Skeletal muscle satellite cell (primary cell): ENCODE data around the gene SMIM44.

ENCODE experiments used
- H3K27me3 ChIP-seq: 2 replicates; pipeline ENCODE4 v1.7.0; 2013; ENCODE audit warnings: low read length; ENCODE audit not compliant: control insufficient read depth, insufficient read depth
- H3K36me3 ChIP-seq: 2 replicates; pipeline ENCODE4 v1.7.0; 2013; ENCODE audit warnings: mild to moderate bottlenecking, control low read depth, low read length; ENCODE audit not compliant: insufficient read depth
- H3K4me1 ChIP-seq: 2 replicates; pipeline ENCODE4 v1.7.0; 2013; ENCODE audit warnings: low read length; ENCODE audit not compliant: control insufficient read depth, insufficient read depth
- H3K4me2 ChIP-seq: 2 replicates; pipeline ENCODE4 v1.7.0; 2013; ENCODE audit warnings: mild to moderate bottlenecking, low read length
- H3K4me3 ChIP-seq: 2 replicates; pipeline ENCODE4 v1.7.0; 2013; ENCODE audit warnings: low read length
- H3K9ac ChIP-seq: 2 replicates; pipeline ENCODE4 v1.7.0; 2013; ENCODE audit warnings: mild to moderate bottlenecking, low read depth, low read length, moderate library complexity
- H3K9me3 ChIP-seq: replicated peaks from 2 replicates; pipeline ENCODE4 v1.7.0; 2013; ENCODE audit warnings: mild to moderate bottlenecking, control low read depth, low read length

Gene SMIM44

DNA sequence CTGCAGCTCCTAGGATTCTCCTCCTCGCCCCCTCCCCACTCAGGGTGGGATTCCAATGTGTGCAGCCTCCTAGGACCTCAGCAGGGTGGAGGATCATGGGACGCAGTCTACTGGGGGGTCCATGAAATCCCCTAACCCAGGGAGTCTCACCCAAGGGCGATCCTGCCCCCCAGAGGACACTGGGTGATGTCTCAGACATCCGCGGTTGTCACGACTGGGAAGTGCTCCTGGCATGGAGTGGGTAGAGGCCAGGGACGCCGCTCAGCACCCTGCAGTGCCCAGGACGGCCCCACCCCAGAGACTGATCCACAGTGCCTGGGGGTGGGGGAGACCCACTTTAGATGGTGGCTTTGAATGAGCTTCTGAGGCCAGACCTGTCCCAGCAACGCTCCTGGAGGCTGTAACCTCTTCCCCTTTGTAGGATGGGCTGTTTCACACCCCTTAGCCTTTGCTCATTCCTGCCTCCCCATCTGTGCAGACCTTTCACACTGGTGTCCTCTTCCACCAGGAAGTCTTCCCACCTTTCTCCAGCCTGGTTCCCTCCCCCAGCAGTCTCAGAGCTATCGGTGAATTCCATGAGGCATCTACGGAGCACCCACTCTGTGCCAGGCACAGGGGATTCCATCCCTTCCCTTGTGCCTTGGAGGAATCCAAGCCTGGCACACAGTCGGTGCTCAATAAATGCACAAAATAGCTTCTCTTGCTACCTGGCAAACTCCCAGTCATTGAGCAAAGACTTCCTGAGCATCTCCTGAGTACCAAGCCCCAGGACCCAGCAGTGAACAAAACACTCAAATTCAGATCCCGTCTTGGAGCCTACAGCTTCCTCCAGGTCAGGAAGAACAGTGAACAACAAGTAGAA, 13.4 kb downstream of the SMIM44 start:
- H3K4me2 ChIP-seq = no peak overlapping the region
- no peak overlapping the region for H3K9ac ChIP-seq
- H3K4me1 ChIP-seq = peaks cover 4% of the 10 kb centered on the region
- peaks cover 6% of the 10 kb centered on the region for H3K27me3 ChIP-seq
- H3K4me3 ChIP-seq = no peak overlapping the region
- H3K36me3 ChIP-seq = peaks cover 14% of the 10 kb centered on the region
- no peaks in the 10 kb centered on the region for H3K9me3 ChIP-seq

DNA sequence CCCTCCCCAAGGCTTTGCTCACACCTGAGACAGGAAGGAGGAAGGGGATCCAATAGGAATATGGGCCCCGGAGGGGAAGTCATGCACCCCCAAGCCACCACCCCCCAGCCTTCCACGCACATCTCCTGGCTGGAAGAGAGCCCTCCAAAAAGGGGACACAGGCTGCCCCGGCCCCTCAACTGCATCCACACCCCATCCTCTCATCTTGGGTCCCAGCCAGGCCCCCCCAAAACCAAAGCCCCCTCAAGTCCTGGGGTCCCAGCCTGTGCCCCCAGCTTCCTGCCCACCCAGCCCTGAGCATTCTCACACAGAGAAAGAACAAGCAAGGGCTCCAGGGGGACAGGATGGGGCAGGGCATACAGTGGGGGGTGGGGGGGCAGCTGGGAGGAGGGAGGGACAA, 15.0 kb downstream of the SMIM44 start:
- H3K4me2 ChIP-seq = no peak overlapping the region
- H3K36me3 ChIP-seq = peaks cover 17% of the 10 kb centered on the region
- H3K27me3 ChIP-seq = no peaks in the 10 kb centered on the region
- H3K4me1 ChIP-seq = peaks cover 4% of the 10 kb centered on the region
- no peak overlapping the region for H3K9ac ChIP-seq
- no peaks in the 10 kb centered on the region for H3K9me3 ChIP-seq
- H3K4me3 ChIP-seq = no peak overlapping the region

DNA sequence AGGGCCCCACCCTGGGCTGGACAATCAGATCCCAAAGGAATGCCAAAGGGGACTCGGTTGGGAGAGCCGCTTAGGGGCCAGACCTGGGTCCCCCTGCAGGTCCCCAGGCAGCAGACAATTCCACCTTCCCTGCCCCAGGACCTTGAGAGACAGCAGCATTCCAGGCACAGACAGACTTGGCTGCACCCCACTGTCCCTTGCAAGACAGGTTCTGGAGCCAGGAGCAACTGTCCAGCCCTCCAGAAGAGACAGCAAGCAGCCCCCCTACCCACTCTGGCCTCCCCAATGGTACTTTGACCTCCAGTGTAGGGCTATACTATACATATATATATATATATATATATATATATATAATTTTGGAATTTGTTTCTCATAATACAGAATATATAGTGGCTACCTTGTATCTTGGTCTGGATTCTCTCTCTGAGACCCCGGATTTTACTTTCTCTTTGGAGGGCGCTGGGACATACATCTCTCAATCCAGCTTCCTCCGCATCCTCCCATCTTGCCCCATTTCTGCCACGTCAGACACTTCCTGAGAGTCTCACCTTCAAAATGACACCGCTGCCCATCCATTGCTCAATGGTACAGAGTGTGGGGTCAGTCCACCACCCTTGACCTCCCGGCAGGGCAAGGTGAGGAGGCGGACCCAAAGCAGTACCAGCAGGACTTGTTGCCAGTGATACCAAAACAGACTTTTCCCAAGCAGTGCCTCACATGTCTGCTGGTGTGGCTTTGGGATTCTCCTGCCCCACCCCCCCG, 15.6 kb downstream of the SMIM44 start:
- H3K9ac ChIP-seq = no peak overlapping the region
- peaks cover 17% of the 10 kb centered on the region for H3K36me3 ChIP-seq
- no peak overlapping the region for H3K4me2 ChIP-seq
- H3K4me3 ChIP-seq = no peak overlapping the region
- no peaks in the 10 kb centered on the region for H3K27me3 ChIP-seq
- no peaks in the 10 kb centered on the region for H3K9me3 ChIP-seq
- H3K4me1 ChIP-seq = peaks cover 4% of the 10 kb centered on the region

GRCh38 chr19:3466635-3467034, 16.6 kb downstream of the SMIM44 start:
- Histone ChIP-seq H3K9ac (no peak overlapping the region), H3K4me2 (no peak overlapping the region), H3K4me1 (no peaks in the 10 kb centered on the region), H3K9me3 (no peaks in the 10 kb centered on the region), H3K4me3 (no peak overlapping the region), H3K36me3 (peaks cover 17% of the 10 kb centered on the region), H3K27me3 (no peaks in the 10 kb centered on the region)

DNA sequence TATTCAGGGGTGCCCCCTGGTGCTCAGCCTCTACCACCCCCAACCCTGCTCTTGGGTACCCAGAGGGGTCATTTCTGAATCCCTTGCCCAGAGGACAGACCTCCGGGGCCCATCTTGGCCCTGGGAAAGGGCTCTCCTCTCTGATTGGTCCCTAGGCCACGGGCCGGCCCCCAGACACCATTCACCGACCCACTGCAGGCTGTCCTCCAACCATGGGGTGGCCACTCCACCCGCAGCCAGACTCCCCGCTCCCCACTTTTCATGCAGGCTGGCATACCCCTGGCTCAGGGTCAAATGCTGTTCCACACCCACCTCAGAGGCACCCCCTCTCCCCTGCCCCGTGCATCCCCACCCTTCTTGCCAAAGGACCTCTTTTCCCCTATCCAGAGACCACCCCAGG, 17.7 kb downstream of the SMIM44 start:
- Histone ChIP-seq H3K36me3 (peaks cover 22% of the 10 kb centered on the region), H3K4me1 (no peaks in the 10 kb centered on the region), H3K4me3 (no peak overlapping the region)

DNA sequence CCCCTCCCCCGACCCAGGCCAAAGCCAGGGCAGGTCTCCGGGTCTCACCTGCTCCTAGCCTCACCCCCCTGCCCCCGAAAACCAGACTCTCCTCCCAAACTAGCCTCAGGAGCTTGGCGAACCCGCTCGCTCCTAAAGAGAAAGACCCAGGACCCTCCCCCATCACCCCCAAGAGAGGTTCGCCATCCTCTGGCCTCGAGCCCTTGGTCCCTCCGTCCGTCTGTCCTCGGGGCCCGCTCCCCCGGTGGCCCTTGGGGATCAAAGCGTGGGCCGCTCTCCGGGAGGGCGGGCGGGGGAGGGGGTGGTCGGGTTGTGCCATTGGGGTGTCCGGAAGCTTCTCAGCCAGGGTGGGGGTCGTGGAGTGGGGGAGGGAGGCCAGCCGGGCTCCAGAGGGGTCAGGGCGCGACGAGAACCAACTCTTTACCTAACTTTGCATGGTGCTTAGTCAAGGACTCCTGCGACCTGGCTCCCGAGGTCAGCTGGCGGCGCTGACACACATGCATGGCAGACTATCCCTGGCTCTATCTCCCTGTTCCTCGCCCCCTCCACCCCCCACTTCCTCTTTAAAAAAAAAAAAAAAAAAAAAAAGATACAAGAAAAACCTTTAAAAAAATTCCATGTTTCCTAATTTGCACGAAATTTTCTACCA, 18.5 kb downstream of the SMIM44 start:
- peaks cover 6% of the 10 kb centered on the region for H3K4me1 ChIP-seq
- no peaks in the 10 kb centered on the region for H3K9me3 ChIP-seq
- H3K4me3 ChIP-seq = no peak overlapping the region
- H3K27me3 ChIP-seq = no peaks in the 10 kb centered on the region
- H3K9ac ChIP-seq = no peak overlapping the region
- no peak overlapping the region for H3K4me2 ChIP-seq
- peaks cover 30% of the 10 kb centered on the region for H3K36me3 ChIP-seq

More for the DNA sequence above, 17.7 kb downstream of the SMIM44 start:
- H3K9me3 ChIP-seq = no peaks in the 10 kb centered on the region
- H3K27me3 ChIP-seq = no peaks in the 10 kb centered on the region
- no peak overlapping the region for H3K4me2 ChIP-seq
- H3K9ac ChIP-seq = no peak overlapping the region

DNA sequence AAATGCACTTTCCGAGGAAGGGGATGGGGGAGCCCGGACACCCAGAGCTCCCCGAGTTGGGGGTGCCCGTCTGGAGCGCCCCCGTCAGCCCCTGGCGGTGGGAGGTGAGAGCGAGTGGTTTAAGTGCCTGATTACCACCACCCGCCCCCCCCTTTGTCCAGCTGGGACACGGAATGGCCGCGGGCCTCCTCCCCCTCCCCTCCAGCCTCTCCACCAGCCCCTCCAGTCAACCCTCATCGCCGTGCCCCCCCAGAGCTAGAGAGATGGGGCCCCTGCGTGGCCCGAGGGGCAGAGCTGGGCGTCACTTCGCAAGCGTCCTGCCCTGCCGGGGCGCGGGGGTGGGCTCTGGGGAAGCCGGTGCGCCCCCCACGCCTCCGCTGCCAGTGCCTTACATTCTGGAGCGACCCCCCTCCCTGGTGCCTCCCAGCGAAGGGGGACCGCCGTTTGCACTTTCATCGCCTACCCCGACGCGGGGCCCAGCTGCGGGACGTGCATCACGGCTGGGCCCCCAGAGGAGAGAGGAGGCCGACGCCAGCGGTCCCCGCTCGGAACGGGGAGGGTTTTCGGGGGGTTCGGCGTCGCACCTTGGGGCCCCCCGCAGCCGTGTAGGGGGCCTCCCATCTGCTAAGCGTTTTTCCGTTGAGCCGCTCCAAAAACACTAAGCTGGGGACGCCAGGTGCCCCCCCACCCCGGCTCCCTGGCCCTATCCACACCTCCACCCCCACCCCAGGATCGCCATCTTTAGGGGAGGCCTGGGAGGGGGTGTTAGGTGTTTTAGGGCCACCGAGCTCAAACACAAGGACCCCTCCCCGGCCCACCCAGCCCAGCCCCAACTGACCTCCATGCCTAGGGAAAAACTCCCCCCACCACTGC, 19.3 kb downstream of the SMIM44 start:
- Histone ChIP-seq H3K4me1 (peaks cover 14% of the 10 kb centered on the region), H3K9ac (no peak overlapping the region), H3K27me3 (no peaks in the 10 kb centered on the region), H3K9me3 (no peaks in the 10 kb centered on the region), H3K4me3 (no peak overlapping the region), H3K4me2 (no peak overlapping the region), H3K36me3 (peaks cover 31% of the 10 kb centered on the region)

DNA sequence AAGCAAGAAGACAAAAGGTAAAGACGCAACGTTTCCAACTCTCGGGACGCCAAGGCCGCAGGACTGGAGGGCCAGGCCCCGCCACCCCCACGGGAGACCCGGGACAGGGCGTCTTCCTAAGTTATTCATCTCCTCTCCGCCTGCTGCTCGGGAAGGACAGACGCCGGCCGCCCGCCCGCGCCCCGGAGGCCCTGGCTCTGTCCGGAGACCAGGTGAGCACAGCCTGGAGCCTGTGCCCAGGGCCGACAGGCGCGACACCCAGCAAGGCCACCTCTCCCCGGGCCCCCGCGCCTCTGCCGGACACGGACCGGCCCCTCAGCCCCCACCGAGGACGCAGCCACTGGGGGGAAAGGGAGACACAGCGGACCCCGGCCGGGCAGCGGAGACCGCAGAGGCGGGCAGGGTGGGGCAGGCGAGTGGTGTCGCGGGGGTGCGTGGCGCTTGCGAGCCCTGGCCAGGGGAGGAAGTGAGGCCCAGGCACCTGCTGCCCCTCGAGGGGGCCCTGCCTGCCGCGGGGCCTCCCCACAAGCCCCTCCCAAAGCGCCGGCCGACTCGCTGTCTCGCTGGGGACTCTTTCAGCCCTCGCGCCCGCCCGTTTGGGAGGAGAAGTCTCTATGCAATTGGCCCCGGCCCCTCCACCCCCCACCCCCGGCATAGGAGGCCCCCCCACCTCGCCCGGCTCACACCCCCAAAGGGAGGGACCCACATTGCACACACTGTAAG, 20.1 kb downstream of the SMIM44 start:
- Histone ChIP-seq H3K9me3 (no peaks in the 10 kb centered on the region), H3K4me3 (no peak overlapping the region), H3K36me3 (peaks cover 35% of the 10 kb centered on the region), H3K4me2 (no peak overlapping the region), H3K4me1 (peaks cover 22% of the 10 kb centered on the region), H3K27me3 (no peaks in the 10 kb centered on the region), H3K9ac (no peak overlapping the region)

- Histone ChIP-seq H3K4me2 (no peak overlapping the region), H3K9me3 (no peaks in the 10 kb centered on the region), H3K4me3 (no peak overlapping the region), H3K4me1 (peaks cover 34% of the 10 kb centered on the region), H3K27me3 (no peaks in the 10 kb centered on the region), H3K9ac (peak overlapping the region; percentile 32), H3K36me3 (peaks cover 37% of the 10 kb centered on the region)
Measured at GRCh38 chr19:3459965-3460582, 23.2 kb downstream of the SMIM44 start.
